A549 (cell line): ENCODE measurements around the gene SRGAP1. TPM values are rescaled to one million over a fixed set of nuclear protein-coding genes. Genes with fewer than 3 reads are reported as not detected.
A peak's percentile ranks its signal among the peaks of the same experiment; 100 is the strongest.

Experiments
- ATAC-seq, 2 experiments: fragments of 200-7000 bp in 1 of 2; fragments of >200 bp in 1 of 2; cut with Nextera tagmentation in 1 of 2; cut with Tn5 transposase in 1 of 2; 3 replicates each; pipeline versions ENCODE4 v1.8.0 to v1.9.1; 2018 to 2020; ENCODE audit warnings: mild to moderate bottlenecking in 1 of 2, moderate library complexity in 1 of 2
- CTCF ChIA-PET: fragments of 300-600 bp; sonication (Branson Sonifier 250); formaldehyde crosslinking; extraction: SDS; loops from one replicate; lab custom pipeline; 2021; ENCODE audit warnings: antibody characterized with exemption, inconsistent platforms; lab: Yijun Ruan, JAX
- POLR2A ChIA-PET: fragments of 350-600 bp; formaldehyde crosslinking; extraction: SDS; loops from one replicate; lab custom pipeline; 2021; ENCODE audit warnings: antibody characterized with exemption, inconsistent platforms; lab: Yijun Ruan, JAX
- DNase-seq, 2 experiments: peaks; one replicate each; pipeline versions ENCODE4 v3.0.0 to v3.0.0-alpha.2; 2011 to 2016; ENCODE audit warnings: low read depth in 1 of 2, low spot score in 1 of 2
- FAIRE-seq: peaks from 2 replicates; lab custom pipeline; 2011; peaks lifted over from hg19 to GRCh38; lab: Jason Lieb, UNC
- H3K27ac ChIP-seq, 2 experiments: fragments of >200 bp; sonication (Bioruptor Twin); formaldehyde crosslinking; 3 replicates each; pipeline ENCODE4 v1.5.1; 2016 to 2017
- H3K4me1 ChIP-seq: fragments of >200 bp; sonication (Bioruptor Twin); formaldehyde crosslinking; 3 replicates; pipeline ENCODE4 v1.6.1; 2016
- H3K4me2 ChIP-seq: fragments of >200 bp; sonication (Bioruptor Twin); formaldehyde crosslinking; 3 replicates; pipeline ENCODE4 v1.6.1; 2016
- H3K4me3 ChIP-seq: fragments of >200 bp; sonication (Bioruptor Twin); formaldehyde crosslinking; 3 replicates; pipeline ENCODE4 v1.5.1; 2016
- H3K9me3 ChIP-seq: fragments of >200 bp; sonication (Bioruptor Twin); formaldehyde crosslinking; 3 replicates; pipeline ENCODE4 v1.6.1; 2016
- CBX2 ChIP-seq: fragments of 200-600 bp; sonication (generic); IDR thresholded peaks from 2 replicates; pipeline ENCODE4 v1.6.1; 2016; ENCODE audit warnings: low read depth, mild to moderate bottlenecking, borderline replicate concordance
- CBX8 ChIP-seq: fragments of 200-600 bp; sonication (generic); IDR thresholded peaks from 2 replicates; pipeline ENCODE4 v1.6.1; 2016
- CEBPB ChIP-seq, 2 experiments: fragments of >200 bp in 1 of 2; sonication (Bioruptor Twin) in 1 of 2; formaldehyde crosslinking in 1 of 2; IDR thresholded peaks; 2 replicates each; pipeline ENCODE4 v1.6.1; 2012 to 2016
- CHD2 ChIP-seq: fragments of 150-350 bp; IDR thresholded peaks from 2 replicates; pipeline ENCODE4 v1.6.1; 2014; ENCODE audit warnings: low read length; ENCODE audit not compliant: partially characterized antibody
- EP300 ChIP-seq, 2 experiments: fragments of >200 bp; sonication (Bioruptor Twin); formaldehyde crosslinking; IDR thresholded peaks; 2 replicates in 1 of 2; 3 replicates in 1 of 2; pipeline ENCODE4 v1.6.1; 2016 to 2017
- FOSB ChIP-seq: fragments of 250-450 bp; sonication (Bioruptor Pico); IDR thresholded peaks from 2 replicates; pipeline ENCODE4 v1.5.0; 2020; ENCODE audit warnings: mild to moderate bottlenecking, moderate library complexity
- HES2 ChIP-seq: fragments of >200 bp; sonication (Bioruptor Twin); formaldehyde crosslinking; IDR thresholded peaks from 2 replicates; pipeline ENCODE4 v1.6.1; 2016
- HOXB13 ChIP-seq: fragments of 250-450 bp; sonication (Bioruptor Pico); IDR thresholded peaks from 2 replicates; pipeline ENCODE4 v1.5.0; 2020; ENCODE audit warnings: low read depth, mild to moderate bottlenecking, moderate library complexity
- JUN ChIP-seq, 2 experiments: fragments of >200 bp; sonication (Bioruptor Twin); formaldehyde crosslinking; IDR thresholded peaks; 2 replicates in 1 of 2; 3 replicates in 1 of 2; pipeline ENCODE4 v1.6.1; 2016 to 2017
- KDM1A ChIP-seq: fragments of 200-600 bp; sonication (generic); IDR thresholded peaks from 2 replicates; pipeline ENCODE4 v1.6.1; 2016; ENCODE audit warnings: low read depth, mild to moderate bottlenecking
- MAFK ChIP-seq: fragments of 450-650 bp; IDR thresholded peaks from 2 replicates; pipeline ENCODE4 v1.6.1; 2014; ENCODE audit not compliant: partially characterized antibody
- MAX ChIP-seq: IDR thresholded peaks from 2 replicates; pipeline ENCODE4 v1.6.1; 2012
- NPAS2 ChIP-seq: fragments of 250-450 bp; sonication (Bioruptor Pico); IDR thresholded peaks from 2 replicates; pipeline ENCODE4 v1.8.0; 2022; ENCODE audit warnings: mild to moderate bottlenecking, moderate library complexity, borderline replicate concordance
- NR3C1 ChIP-seq: fragments of >200 bp; sonication (Bioruptor Twin); formaldehyde crosslinking; IDR thresholded peaks from 3 replicates; pipeline ENCODE4 v1.6.1; 2017
- PBX3 ChIP-seq: IDR thresholded peaks from 2 replicates; pipeline ENCODE4 v1.6.1; 2012
- PHF8 ChIP-seq: fragments of 200-600 bp; sonication (generic); IDR thresholded peaks from 2 replicates; pipeline ENCODE4 v1.6.1; 2016; ENCODE audit warnings: low read depth, mild to moderate bottlenecking, antibody characterized with exemption, moderate library complexity, borderline replicate concordance
- POLR2A ChIP-seq: IDR thresholded peaks from 2 replicates; pipeline ENCODE4 v1.6.1; 2012; ENCODE audit warnings: mild to moderate bottlenecking, low read length
- POLR2AphosphoS2 ChIP-seq: conservative IDR thresholded peaks from 2 replicates; pipeline ENCODE4 v1.6.1; 2012; ENCODE audit warnings: low read length, improper control_type of control experiment, inconsistent platforms
- RAD21 ChIP-seq, 2 experiments: fragments of >200 bp in 1 of 2; sonication (Bioruptor Twin) in 1 of 2; formaldehyde crosslinking in 1 of 2; IDR thresholded peaks in 1 of 2; conservative IDR thresholded peaks in 1 of 2; 2 replicates in 1 of 2; 3 replicates in 1 of 2; pipeline ENCODE4 v1.6.1; 2012 to 2018; ENCODE audit warnings: inconsistent platforms in 1 of 2
- REST ChIP-seq: fragments of 200-600 bp; sonication (generic); IDR thresholded peaks from 2 replicates; pipeline ENCODE4 v1.6.1; 2016; ENCODE audit warnings: antibody characterized with exemption, mild to moderate bottlenecking, moderate library complexity
- RFX5 ChIP-seq: fragments of 450-650 bp; IDR thresholded peaks from 2 replicates; pipeline ENCODE4 v1.7.1; 2014; ENCODE audit warnings: antibody characterized with exemption, mild to moderate bottlenecking, moderate library complexity
- RNF2 ChIP-seq: fragments of 200-600 bp; sonication (generic); IDR thresholded peaks from 2 replicates; pipeline ENCODE4 v1.6.1; 2016; ENCODE audit warnings: low read depth, mild to moderate bottlenecking, antibody characterized with exemption, moderate library complexity, borderline replicate concordance
- SREBF2 ChIP-seq: fragments of 450-650 bp; IDR thresholded peaks from 2 replicates; pipeline ENCODE4 v1.6.1; 2014; ENCODE audit warnings: mild to moderate bottlenecking, moderate library complexity
- whole genome bisulfite sequencing: methylation state at CpG from one replicate; pipeline ENCODE4 v1.1.6; 2017; ENCODE audit errors: missing lambda C conversion rate; 5-methylcytosine and 5-hydroxymethylcytosine counted together
- polyA plus RNA-seq, 4 experiments: library from polyadenylated mRNA; depleted of rRNA in 3 of 4; stranded (reverse); fragments of >200 nt; fragmentation: RNase III in 1 of 4; extraction: RNeasy Plus Mini Kit Qiagen cat#74134 plus additional on column Dnase treatment in 1 of 4; gene quantifications; 2 replicates in 3 of 4; 3 replicates in 1 of 4; pipeline ENCODE4 v1.2.3, GENCODE V29; 2011 to 2017
- TF ChIP-seq, protein P1 (sequence below): fragments of >200 bp; sonication (Bioruptor Twin); formaldehyde crosslinking; IDR thresholded peaks from 3 replicates; pipeline ENCODE4 v1.5.1; 2016

The SRGAP1 gene
- polyA plus RNA-seq, 2 of the 4 experiments (the other 2 are of a cell fraction), result 7.9 to 22.9 TPM

- ChIA-PET CTCF (interaction anchor here (1.2 to 1.8 kb wide), 2 partner anchors 10 to 329 kb away, joined by 6 to 7 read pairs; partner anchors contain the start of gene SRGAP1), POLR2A (no interaction called here)
- DNase-seq, result no peak
- H3K4me3 ChIP-seq, result no peak overlapping the region
- ATAC-seq, result peak; percentile 22 to 48; a peak in 2 of 6 replicates
- no peak overlapping the region for H3K4me2 ChIP-seq
- no peak for TF ChIP-seq KDM1A
- TF ChIP-seq PBX3, result no peak
- TF ChIP-seq POLR2A, result no peak
- TF ChIP-seq REST, result no peak
- no peak for TF ChIP-seq SREBF2
- TF ChIP-seq RAD21 (conservative IDR thresholded peaks at IDR 0.05 in 1 of 2, IDR thresholded peaks at IDR 0.05 in 1 of 2), result no peak
- no peak for TF ChIP-seq CEBPB (IDR thresholded peaks at IDR 0.05)
- no peak for TF ChIP-seq NPAS2
- TF ChIP-seq FOSB (CRISPR knock-in tag), result no peak
- TF ChIP-seq RFX5, result no peak
- TF ChIP-seq JUN (IDR thresholded peaks at IDR 0.05), result no peak
- TF ChIP-seq POLR2AphosphoS2, result no peak
- TF ChIP-seq CBX2, result no peak
- no peak for TF ChIP-seq CHD2
- no peak for TF ChIP-seq PHF8
- TF ChIP-seq MAFK, result no peak
- TF ChIP-seq MAX, result no peak
- no peak for TF ChIP-seq CBX8
- TF ChIP-seq, protein P1, sequence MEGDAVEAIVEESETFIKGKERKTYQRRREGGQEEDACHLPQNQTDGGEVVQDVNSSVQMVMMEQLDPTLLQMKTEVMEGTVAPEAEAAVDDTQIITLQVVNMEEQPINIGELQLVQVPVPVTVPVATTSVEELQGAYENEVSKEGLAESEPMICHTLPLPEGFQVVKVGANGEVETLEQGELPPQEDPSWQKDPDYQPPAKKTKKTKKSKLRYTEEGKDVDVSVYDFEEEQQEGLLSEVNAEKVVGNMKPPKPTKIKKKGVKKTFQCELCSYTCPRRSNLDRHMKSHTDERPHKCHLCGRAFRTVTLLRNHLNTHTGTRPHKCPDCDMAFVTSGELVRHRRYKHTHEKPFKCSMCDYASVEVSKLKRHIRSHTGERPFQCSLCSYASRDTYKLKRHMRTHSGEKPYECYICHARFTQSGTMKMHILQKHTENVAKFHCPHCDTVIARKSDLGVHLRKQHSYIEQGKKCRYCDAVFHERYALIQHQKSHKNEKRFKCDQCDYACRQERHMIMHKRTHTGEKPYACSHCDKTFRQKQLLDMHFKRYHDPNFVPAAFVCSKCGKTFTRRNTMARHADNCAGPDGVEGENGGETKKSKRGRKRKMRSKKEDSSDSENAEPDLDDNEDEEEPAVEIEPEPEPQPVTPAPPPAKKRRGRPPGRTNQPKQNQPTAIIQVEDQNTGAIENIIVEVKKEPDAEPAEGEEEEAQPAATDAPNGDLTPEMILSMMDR, result no peak
- TF ChIP-seq NR3C1, result no peak
- peak overlapping the region in 1 of 2 experiments; percentile 53; a peak in 2 of 6 replicates for H3K27ac ChIP-seq
- FAIRE-seq, result no peak
- no peaks in the 10 kb centered on the region for H3K9me3 ChIP-seq
- H3K4me1 ChIP-seq, result peaks cover 10% of the 10 kb centered on the region
- WGBS, result 33% methylated on average over 1 of the region's 1 CpG
Observed at GRCh38 chr12:64172143-64172970, 327.9 kb downstream of the SRGAP1 start.

DNA sequence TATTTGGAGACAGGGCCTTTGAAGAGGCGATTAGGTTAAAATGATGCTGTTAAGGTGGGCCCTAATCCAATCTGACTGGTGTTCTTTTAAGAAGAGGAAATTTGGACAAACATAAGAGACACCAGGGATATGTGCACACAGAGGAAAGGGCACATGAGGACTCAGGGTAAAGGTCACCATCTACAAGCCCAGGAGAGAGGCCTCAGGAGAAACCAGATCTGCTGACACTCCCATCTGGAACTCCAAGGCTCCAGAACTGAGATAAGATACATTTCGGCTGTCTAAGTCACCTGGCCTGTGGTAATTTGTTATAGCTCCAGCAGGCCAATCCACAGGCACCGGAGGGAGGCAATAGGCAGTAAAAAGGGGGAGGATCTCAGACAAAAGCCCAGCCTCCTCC, 329.0 kb downstream of the SRGAP1 start:
- POLR2A ChIA-PET, result no interaction called here
- no peak for FAIRE-seq
- TF ChIP-seq HOXB13 (CRISPR knock-in tag) (no peak), RNF2 (no peak), EP300 (IDR thresholded peaks at IDR 0.05) (no peak), JUN (IDR thresholded peaks at IDR 0.05) (no peak), MAX (no peak), NR3C1 (no peak), REST (no peak), POLR2A (no peak), HES2 (no peak), KDM1A (no peak), PBX3 (no peak)

More for the DNA sequence above, 329.0 kb downstream of the SRGAP1 start:
- Histone ChIP-seq H3K27ac (no peak overlapping the region), H3K4me2 (no peak overlapping the region), H3K4me3 (no peak overlapping the region), H3K4me1 (peaks cover 18% of the 10 kb centered on the region), H3K9me3 (no peaks in the 10 kb centered on the region)
- WGBS, result 94% methylated on average over 3 of the region's 3 CpGs
- CTCF ChIA-PET, result no interaction called here
- DNase-seq, result no peak
- no peak for ATAC-seq
